NCI-H1105 treated with DMSO at 0.1 percent for 48 hours (cell line): Measurements from ENCODE around the gene GPBAR1.

Source experiments
- DNase-seq: peaks from one replicate; lab custom pipeline; 2025; lab: John Stamatoyannopoulos, UW

The GPBAR1 gene

DNA sequence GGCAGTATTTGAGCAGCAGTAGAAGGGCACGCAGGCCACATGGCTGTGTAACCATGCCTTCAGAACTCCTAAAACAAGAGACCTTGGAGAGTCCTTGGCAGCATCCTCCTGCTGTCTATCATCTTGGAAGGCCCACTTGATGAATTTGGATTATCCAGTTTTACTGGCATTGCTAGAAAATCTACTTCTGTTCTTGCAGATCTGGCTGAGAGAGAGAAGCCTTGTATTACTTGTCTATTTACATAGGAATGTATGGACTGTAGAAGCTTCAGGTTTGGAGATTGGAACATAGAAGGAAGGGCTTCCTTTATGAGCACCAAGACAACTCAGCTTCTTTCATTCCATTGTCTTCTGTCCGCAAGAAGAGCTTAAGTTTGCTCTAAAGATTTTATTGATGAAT, 16.1 kb upstream of the GPBAR1 start:
- no peak for DNase-seq

DNA sequence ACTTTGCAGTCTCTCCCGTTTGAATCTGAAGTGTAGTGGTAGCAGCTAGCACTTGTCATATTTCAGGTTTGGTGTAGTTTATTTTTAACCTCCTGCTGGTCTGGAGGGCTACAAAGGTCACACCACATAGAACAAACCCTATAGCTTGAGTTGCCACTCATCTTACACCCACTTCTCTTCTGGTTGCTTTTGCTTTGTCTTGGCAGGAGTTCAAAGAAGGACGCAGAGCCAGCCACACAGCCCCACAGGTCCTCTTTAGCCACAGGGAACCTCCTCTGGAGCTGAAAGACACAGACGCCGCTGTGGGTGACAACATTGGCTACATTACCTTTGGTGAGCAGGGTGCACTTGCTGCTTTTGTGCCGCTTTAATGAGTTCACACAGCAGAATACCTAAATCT, 15.6 kb upstream of the GPBAR1 start:
- DNase-seq: no peak

DNA sequence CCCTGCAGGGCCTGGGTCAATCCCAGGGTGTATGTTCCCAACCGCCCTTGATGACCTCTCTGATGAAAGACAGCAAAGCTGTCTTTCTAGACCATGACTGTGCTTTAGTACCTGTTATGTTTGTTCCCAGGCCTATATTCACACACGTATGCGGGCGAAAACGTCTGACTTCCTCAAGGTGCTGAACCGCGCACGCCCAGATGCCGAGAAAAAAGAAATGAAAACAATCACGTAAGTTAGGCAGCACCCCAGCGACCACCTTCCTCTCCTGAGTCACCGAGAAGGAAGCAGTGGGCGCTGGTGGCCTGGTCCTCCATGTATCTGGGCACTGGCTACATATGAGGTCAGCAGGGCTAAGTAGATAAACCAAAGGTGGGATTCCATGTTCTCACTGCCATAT, 11.1 kb upstream of the GPBAR1 start:
- DNase-seq: no peak

DNA sequence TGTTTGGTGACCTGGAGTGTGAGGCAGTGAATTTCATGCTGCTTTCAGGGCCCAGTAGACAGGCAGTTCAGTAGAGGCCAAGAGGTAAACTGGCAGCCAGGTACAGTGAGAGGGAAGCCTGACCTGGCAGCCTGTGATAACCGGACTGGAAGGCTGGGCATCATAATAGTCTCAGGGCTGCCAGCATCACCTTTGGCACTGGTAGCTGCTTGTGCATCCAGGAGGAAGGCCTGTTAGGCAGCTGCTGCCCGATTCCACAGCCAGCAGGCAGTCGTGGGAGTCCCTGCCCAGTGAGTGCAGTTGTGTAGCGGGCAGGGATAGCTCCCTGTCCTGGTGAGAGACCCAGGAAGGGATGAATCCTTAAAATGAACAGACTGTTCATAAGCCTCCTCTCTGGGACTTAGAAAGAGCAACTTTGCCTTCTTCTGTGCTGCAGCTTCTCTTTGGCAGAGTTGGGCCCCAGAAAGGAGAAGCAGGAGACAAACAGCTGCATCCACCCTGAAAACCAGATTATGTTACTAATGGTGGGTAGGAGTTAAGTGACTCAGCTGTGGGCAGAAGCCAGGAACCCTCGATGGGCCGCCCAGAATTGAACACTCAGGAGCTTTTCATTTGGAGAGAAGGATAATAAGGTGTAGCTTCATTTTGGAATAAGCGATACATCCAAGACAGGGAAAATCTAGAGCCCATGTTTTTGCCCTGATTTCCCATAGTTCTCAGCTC, 8.1 kb upstream of the GPBAR1 start:
- DNase-seq: no peak

DNA sequence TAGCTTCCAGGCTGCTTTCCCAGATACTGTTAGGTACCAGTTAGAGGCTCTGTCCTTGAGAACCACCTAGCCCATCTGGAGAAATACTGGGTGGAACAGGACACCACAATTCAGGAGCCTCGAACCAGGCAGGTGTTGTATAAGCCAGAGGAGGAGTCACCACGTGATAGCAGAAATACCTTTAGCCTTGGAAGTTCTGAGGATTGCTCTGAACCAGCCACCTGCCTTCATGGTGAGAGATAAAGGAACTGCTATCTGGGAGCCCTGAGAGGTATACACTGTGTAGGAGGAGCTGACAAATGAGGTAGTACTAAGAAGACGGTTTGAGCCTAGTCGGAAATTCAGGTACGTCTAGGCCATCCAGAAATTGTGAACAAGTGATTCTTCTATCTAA, 7.6 kb upstream of the GPBAR1 start:
- no peak for DNase-seq

DNA sequence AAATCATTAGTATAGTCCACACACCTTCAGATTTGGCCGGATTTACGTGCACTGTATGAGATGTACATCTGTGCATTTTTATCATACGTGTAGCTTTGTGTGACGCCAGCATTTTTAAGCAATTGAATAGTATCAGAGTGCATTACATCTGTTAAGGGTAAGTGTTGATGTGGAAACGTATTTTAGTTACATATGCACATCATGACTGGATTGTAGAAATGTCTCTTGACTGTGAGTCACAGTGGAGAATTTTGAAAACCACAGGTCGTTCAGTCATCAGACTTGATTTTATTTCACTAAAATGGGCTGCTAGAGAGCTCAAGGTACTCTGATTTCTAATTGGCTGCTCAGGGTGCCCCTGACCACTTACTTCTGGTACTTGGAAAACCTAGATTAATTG, 5.4 kb upstream of the GPBAR1 start:
- no peak for DNase-seq

DNA sequence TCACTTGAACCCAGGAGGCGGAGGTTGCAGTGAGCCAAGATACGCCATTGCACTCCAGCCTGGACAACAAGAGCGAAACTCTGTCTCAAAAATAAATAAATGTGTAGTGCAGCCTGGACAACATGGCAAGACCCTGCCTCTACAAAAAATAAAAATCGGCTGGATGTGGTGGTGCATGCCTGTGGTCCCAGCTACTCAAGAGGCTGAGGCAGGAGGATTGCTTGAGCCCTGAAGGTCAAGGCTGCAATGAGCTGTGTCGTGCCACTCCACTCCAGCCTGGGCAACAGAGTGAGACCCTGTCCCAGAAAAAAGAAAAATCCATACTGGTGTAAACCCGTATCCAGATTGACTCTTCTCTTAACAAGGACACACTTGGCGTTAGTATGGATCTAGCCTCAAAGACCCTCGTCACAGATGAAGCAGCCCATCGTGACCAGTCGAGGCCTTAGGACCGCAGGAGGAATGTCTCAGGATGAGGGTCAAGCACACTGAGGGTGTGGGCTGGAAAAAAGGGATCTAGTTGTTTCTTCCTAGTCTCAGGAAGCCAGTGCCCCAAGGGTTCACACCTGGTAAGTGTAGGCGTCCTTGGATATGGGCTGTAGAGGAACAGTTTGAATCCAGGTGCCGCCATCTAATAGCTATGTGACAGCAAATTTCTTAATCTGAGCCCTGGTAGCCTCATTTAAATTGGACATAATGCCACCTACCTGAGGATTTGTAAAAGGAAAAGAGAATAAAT, 4.0 kb upstream of the GPBAR1 start:
- DNase-seq: no peak

DNA sequence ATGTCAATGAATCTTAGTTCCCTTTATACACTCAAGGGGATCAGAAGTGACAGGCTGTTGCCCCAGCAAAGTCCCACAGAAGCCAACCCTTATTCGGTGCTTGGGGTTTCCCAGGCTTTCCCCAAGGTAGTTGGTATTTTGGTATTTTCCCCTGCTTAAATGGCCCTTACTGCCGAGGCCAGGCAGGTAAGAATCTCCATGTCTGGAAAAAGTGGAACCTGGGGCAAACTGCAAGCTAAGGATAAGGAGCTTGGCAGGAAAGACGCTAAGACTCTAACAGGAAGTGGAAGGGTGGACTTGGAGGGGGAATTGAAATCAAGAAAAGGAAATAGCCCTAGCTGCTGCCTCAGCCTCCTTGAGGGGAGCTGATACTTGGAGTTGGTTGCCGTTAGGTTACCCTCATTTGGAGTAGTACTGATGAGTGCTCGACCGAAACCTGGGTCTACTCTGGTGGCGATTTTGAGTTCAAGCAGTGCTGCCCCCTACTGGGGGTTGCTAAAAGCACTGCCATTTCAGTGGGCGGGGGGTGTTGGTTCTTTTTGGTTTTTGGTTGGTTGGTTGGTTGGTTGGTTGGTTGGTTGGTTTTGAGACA, 3.3 kb upstream of the GPBAR1 start:
- no peak for DNase-seq

DNA sequence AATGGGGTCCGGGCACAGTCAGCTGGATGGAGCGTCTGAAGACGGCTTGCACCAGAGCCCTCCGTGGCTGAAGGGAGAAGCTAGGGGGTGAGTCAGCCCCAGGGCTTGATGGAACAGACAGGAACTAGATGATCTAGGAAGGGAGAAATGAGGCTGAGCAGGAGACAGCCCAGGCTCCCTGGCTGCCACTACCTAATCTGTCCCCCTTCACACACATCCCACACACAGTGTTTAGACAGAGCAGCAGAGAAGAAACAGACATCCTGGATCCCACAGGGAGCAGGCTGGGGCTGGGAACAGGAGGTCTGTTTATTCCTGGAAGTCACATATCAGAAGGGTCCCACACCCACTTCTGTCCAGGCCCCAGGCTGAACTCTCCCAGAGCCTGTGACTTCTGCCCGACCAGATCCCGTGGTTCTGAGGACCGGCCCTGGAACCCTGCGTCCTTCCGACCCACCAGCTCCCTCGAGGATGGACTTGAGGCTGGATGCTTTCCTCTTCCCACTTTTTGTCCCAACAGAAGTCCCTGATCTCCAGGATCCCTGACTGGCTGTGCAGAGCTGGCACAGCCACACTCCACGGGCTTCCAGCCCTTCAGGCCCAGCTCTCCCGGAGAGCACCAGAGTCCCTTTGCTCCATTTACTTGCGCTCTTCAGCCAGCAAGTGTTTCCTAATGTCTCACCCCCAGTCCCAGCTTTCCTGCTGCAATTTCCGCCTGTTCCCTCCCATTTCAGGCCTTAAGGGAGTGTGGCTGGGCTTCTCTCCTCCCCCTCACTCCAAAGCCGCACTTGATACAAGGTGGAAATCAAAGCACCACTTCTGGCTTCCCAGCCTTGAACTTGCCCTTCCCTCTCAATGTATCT, 1.5 kb upstream of the GPBAR1 start:
- no peak for DNase-seq

DNA sequence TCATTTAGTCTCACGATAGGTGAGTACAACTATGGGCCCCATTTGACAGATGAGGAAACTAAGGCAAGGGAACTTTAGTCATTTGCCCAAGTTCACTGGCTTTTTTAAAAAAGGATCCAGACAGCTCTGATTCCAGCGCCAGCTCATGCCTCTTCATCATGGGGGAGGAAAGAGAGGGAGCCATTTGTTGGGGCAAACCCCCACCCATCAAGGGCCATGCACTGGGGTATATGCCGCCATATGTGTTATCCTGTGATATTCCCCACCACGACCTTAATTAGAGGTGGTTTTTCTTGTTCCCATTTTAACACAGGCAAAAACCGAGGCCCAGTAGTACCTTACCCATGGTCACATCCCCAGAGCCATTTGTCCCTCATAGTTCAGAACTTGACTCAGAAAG, 649 bp upstream of the GPBAR1 start:
- DNase-seq: no peak

DNA sequence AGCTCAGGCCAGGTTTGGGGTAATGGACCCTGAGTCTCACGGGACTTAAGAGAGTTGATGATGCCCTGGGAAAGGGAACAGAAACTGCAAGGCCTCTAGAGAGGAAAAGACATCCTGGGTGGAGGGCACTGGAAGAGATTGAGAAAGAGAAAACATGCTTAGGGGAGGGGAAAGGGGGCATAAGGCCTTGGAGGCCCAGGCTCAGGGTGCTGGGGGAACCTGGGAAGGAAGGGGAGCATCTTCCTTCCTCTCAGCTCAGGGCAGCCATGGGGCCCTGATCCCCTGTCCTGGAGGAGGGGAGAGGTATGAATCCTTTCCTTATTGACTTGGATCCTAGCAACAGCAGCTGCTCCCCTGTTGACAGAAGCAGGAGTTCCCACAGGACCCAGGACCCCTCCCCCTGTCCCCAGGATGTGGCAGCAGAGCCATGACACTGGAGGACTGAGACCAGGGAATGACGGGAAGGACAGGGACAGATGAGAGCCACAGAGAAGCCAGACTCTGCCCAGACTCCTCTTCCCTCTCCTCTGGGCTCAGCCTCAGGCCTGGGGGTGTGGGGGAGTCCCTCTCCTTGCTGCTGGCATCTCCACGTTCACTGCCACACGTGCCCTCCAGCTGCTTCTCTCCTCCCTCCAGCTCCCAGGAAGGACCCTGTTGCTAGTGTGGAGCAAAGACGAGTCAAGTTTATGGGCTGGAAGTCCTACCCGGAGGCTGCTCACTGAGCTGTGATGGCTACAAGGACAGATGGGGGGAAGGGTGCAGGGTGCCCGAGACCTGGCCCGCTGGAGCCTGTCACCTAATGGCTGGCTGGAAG, 815 bp downstream of the GPBAR1 start:
- DNase-seq: no peak

DNA sequence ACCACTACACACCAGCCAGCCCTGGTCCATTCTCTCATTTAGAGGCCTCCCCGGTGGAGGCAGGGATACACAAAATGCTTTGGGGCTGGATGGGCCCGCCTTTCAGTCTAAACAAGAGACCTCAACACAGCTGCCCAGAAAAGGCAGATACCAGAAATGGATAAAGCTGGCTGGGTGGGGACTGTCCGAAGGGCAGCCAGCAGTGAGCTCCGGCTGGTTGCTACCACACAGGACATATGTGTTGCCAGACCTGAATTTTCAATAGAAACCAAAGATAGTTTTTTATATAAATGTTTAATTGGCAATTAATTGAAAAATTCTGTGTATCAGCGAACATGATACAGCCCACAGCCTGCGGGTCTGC, 1.4 kb downstream of the GPBAR1 start:
- DNase-seq: no peak

DNA sequence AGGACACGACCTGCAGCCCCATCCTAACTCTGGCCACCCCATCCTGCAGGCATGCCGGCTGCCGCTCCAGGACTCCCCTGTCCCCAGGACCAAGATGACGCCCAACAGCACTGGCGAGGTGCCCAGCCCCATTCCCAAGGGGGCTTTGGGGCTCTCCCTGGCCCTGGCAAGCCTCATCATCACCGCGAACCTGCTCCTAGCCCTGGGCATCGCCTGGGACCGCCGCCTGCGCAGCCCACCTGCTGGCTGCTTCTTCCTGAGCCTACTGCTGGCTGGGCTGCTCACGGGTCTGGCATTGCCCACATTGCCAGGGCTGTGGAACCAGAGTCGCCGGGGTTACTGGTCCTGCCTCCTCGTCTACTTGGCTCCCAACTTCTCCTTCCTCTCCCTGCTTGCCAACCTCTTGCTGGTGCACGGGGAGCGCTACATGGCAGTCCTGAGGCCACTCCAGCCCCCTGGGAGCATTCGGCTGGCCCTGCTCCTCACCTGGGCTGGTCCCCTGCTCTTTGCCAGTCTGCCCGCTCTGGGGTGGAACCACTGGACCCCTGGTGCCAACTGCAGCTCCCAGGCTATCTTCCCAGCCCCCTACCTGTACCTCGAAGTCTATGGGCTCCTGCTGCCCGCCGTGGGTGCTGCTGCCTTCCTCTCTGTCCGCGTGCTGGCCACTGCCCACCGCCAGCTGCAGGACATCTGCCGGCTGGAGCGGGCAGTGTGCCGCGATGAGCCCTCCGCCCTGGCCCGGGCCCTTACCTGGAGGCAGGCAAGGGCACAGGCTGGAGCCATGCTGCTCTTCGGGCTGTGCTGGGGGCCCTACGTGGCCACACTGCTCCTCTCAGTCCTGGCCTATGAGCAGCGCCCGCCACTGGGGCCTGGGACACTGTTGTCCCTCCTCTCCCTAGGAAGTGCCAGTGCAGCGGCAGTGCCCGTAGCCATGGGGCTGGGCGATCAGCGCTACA, 2.1 kb downstream of the GPBAR1 start:
- DNase-seq: no peak

DNA sequence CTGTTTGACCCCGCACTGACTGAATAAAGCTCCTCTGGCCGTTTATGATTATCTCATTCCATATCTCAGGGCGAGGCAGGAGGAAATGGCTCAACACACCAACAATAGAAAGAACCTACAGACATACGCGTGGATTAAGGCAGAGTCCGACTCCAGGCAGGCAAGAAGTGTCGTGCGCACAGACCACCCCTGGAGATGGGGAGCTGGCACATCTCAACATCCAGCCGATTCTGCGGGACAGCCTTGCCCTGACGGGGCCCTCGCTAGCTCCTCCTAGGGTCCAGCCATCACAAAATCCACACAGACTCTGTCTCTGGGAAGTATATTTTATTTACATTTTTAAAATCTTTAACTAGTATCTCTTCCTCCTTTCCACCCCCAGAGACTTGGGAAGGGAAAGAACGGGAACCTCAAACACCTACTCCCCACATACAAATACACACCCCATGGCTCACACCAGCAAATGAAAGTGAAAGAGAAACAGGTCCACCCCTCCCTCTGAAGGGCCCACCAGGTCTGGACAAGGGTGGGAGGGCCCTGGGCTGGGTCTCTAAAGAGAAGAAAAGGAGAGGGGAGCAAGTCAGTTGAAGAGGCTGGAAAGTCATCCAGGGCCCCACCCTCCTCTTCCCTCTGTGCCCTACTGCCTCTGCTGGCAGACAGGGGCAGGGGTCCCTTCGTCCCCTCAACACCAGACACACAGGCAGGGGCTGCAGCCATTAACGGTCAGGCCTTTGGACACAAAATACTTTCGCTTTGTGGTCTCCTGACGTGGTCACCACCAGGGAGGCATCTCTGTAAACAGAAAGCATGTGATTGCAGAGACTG, 3.2 kb downstream of the GPBAR1 start:
- no peak for DNase-seq

DNA sequence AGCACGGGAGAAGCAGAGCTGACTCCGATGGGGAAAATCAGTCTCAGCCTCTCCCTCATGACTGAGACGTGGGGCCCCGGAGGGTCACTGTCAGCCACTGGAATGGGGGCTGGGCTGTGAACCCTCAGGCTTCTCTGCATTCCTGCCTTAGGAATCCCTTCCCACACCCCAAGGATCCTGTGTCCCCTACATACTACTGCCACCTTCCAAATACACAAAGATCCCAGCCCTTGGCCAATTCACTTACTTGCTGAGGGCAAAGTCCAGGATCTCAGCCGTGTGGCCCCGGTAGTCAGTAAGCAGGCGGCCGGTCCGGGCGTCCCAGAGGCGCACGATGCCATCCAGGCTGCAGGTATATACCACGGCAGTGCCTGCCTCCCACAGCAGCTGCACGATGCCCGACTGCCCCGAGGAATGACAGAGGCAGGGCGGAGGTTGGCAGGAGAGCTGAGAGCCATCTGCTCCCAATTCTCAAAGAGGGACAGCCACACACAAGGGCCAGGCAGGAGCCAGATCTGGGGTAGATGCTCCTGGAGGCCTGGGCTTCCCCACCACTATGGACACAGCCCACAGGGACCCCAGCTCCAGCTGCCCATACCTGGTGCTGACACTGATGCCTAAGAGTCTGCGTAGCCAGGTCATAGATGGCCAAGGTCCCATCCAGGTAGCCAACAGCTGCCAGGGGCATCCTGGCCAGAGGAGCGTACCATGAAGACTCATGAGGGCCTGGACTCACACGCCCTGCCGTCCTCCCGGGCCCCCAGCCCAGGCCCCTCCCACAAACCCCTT, 4.2 kb downstream of the GPBAR1 start:
- DNase-seq: no peak

DNA sequence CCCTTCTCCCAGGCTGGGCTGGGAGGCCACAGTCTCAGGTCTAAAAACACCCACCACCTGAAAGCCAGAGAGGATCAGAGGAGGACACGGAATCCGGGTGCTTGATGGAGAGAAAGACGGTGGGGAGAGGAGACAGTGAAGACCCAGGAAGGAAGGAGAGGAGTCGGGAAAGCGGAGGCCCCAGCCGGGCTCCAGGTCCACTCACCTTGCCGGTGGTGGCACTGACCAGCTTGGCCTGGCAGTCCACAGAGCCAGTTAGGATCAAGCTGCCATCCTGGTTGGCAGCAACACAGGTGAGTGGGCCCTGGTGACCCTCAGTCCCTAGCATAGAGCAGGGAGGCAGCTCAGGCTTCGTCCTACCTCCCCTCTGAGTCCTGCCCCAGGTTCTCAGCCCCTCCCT, 4.8 kb downstream of the GPBAR1 start:
- DNase-seq: no peak

DNA sequence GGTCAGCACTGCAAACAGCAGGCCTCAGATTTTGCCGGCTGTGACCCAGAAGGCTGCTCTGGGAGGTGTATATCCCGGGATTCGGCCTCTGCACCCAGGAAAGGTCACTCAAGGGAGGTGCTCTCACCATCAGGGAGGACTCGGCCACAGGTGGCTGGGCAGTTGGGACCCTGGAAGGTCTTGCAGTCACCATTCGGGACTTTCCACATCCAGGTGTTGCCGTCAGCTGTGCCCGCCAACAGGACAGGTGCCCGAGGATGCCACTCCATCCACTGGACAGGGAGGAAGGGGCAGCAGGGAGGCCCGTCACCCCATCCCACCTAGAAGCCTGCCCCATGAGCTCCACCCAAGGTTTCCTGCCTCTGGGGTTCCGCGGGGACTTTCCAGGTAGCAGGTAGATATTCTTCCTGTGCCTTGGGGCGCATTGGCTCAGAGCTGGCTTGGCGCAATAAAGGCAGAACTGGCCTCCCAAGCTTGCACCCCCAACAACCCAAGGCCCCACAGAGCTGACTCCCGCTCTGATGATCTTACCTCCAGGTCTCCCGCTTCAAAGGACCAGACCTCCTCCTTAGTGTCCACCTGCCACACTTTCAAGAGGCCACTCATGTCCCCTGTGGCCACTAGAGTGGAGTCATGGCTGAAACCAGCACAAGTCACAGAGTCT, 5.6 kb downstream of the GPBAR1 start:
- DNase-seq: no peak

DNA sequence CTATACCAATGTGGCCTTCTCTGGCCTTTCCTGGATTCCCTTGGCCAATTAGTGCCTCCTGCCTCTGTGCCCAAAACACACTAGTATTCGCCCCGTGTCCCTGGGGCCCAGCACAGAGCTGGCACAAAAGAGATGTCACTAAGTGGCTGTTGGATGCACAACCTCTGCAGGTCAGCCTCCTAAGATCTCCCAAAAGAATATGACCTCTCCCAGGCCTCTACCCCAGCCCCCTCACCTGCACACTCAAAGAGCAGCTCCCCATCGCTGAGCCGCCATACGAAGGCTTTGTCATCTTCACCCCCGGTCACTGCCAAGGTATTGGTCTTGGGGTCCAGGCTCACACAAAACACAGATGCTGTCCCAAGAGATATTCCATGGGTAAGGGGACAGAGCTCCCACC, 6.4 kb downstream of the GPBAR1 start:
- DNase-seq: no peak
